Small intestine (tissue), 4 donors: ENCODE measurements around the gene SKOR2. TPM values are rescaled to one million over a fixed set of nuclear protein-coding genes. Genes with fewer than 3 reads are reported as not detected.

Source experiments
- polyA plus RNA-seq, 4 donors: library from polyadenylated mRNA; stranded (reverse) in 3 of 4; unstranded in 1 of 4; fragments of 200-250 nt in 3 of 4; fragments of 120-200 nt in 1 of 4; gene quantifications; one replicate each; pipeline versions ENCODE4 v1.2.1 to v1.2.3, GENCODE V29; 2013
- donor health status: healthy with polysubstance abuse.
- donor health status: Bipolar disorder and iron deficiency.
- donor health status: healthy.

The SKOR2 gene
- polyA plus RNA-seq, 4 donors, result not detected

Other genes with a start within 250 kb of the SKOR2 start
- not detected for gene ELOA2, start 216.0 kb downstream of the SKOR2 start, polyA plus RNA-seq
- gene HDHD2, start 101.2 kb downstream of the SKOR2 start, polyA plus RNA-seq, result 10 to 100 TPM; 16.5 to 39.0 (median 24.3) TPM
- gene IER3IP1, start 75.3 kb downstream of the SKOR2 start, polyA plus RNA-seq, result 10 to 100 TPM; 14.1 to 33.0 (median 17.8) TPM